HEK293T (cell line): Measurements from ENCODE around the gene SFPQ.
"Not testable (repeated sequence)": the region's sequence is repeated elsewhere in the genome, so short reads cannot be mapped to it uniquely, and the experiment has no call there.

Experiments used
- CTBP1 ChIP-seq: fragments of 450-650 bp; IDR thresholded peaks from 2 replicates; pipeline ENCODE4 v1.6.1; 2016; ENCODE audit warnings: borderline replicate concordance
- SP1 ChIP-seq: fragments of 450-650 bp; IDR thresholded peaks from 2 replicates; pipeline ENCODE4 v1.6.1; 2017
- SUZ12 ChIP-seq: fragments of 450-650 bp; IDR thresholded peaks from 2 replicates; pipeline ENCODE4 v1.6.1; 2016; ENCODE audit warnings: mild to moderate bottlenecking
- TARDBP ChIP-seq: fragments of 450-650 bp; IDR thresholded peaks from 2 replicates; pipeline ENCODE4 v1.6.1; 2016
- TF ChIP-seq, protein P1 (sequence below): fragments of 450-650 bp; IDR thresholded peaks from 2 replicates; pipeline ENCODE4 v1.6.1; 2016

DNA sequence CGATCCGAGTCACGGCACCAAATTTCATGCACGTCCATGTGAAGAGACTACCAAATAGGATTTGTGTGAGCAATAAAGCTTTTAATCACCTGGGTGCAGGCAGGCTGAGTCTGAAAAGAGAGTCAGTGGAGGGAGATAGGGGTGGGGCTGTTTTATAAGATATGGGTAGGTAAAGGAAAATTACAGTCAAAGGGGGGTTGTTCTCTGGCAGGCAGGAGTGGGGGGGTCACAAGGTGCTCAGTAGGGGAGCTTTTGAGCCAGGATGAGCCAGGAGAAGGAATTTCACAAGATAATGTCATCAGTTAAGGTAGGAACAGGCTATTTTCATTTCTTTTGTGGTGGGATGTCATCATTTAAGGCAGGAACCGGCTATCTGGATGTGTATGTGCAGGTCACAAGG, 55.4 kb downstream of the SFPQ start:
- TF ChIP-seq, protein P1, sequence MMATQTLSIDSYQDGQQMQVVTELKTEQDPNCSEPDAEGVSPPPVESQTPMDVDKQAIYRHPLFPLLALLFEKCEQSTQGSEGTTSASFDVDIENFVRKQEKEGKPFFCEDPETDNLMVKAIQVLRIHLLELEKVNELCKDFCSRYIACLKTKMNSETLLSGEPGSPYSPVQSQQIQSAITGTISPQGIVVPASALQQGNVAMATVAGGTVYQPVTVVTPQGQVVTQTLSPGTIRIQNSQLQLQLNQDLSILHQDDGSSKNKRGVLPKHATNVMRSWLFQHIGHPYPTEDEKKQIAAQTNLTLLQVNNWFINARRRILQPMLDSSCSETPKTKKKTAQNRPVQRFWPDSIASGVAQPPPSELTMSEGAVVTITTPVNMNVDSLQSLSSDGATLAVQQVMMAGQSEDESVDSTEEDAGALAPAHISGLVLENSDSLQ: not testable (repeated sequence)
- not testable (repeated sequence) for TF ChIP-seq TARDBP, SUZ12, CTBP1, SP1
